Spleen (tissue), 7 donors: Measurements from ENCODE around the gene UBE2QL1.

Experiments used
- CTCF ChIP-seq, 11 experiments: fragments of 200-600 bp in 7 of 11; fragments of 450-650 bp in 4 of 11; sonication (generic) in 4 of 11; IDR thresholded peaks in 8 of 11; conservative IDR thresholded peaks in 3 of 11; 1 replicate in 7 of 11; 2 replicates in 4 of 11; pipeline versions ENCODE4 v1.4.0 to v1.8.0; 2016 to 2021; ENCODE audit warnings: antibody characterized with exemption in 11 of 11, inconsistent platforms in 4 of 11, mild to moderate bottlenecking in 1 of 11
- POLR2A ChIP-seq, 3 donors: fragments of 450-650 bp; IDR thresholded peaks; one replicate each; pipeline ENCODE4 v1.5.1; 2017; ENCODE audit warnings: antibody characterized with exemption in 3 of 3, mild to moderate bottlenecking in 1 of 3
- donor health status: DM: no; HTN: no; CAD: no; lungs with moderate emphysema.
- donor health status: DM: no; HTN: no; CAD: no.
- donor health status: DM: no; HTN: no; CAD: no.

GRCh38 chr5:6490693-6491092 is 42.0 kb downstream of the UBE2QL1 start:
- TF ChIP-seq POLR2A (IDR thresholded peaks at IDR 0.05) (no peak), CTCF (IDR thresholded peaks at IDR 0.05 in 8 of 11, conservative IDR thresholded peaks at IDR 0.05 in 3 of 11) (no peak)
